Activated B cell treated with CpG ODN at 0.5 μM for 24 hours (primary cell): ENCODE measurements around the gene RNGTT. TPM values are rescaled to one million over a fixed set of nuclear protein-coding genes. Genes with fewer than 3 reads are reported as not detected.

Source experiments
- ATAC-seq: fragments of 200-7000 bp; cut with Tn5 transposase; one replicate; pipeline ENCODE4 v1.10.0; 2021; ENCODE audit warnings: low read depth, mild to moderate bottlenecking, moderate library complexity
- CTCF ChIA-PET: fragments of 350-600 bp; sonication (Branson Sonifier 250); formaldehyde crosslinking; loops from one replicate; lab custom pipeline; 2021; ENCODE audit warnings: antibody characterized with exemption; lab: Charles Lee
- POLR2A ChIA-PET: fragments of 350-600 bp; sonication (Branson Sonifier 250); formaldehyde crosslinking; loops from one replicate; lab custom pipeline; 2021; ENCODE audit warnings: antibody characterized with exemption; lab: Charles Lee
- DNase-seq: peaks from one replicate; pipeline ENCODE4 v3.0.0; 2022
- H3K27ac Mint-ChIP-seq: one replicate; pipeline ENCODE4 v1.8.0; 2020; ENCODE audit warnings: mixed read lengths
- H3K27me3 Mint-ChIP-seq: one replicate; pipeline ENCODE4 v1.8.0; 2021; ENCODE audit warnings: mixed read lengths
- H3K36me3 Mint-ChIP-seq: one replicate; pipeline ENCODE4 v1.8.0; 2021; ENCODE audit warnings: low read depth, mixed read lengths
- H3K4me1 Mint-ChIP-seq: one replicate; pipeline ENCODE4 v1.8.0; 2021; ENCODE audit warnings: mixed read lengths
- H3K4me3 Mint-ChIP-seq: one replicate; pipeline ENCODE4 v1.8.0; 2020; ENCODE audit warnings: mild to moderate bottlenecking, mixed read lengths
- H3K9me3 Mint-ChIP-seq: one replicate; pipeline ENCODE4 v1.8.0; 2020; ENCODE audit warnings: mixed read lengths
- CTCF ChIP-seq: fragments of 200-600 bp; IDR thresholded peaks from one replicate; pipeline ENCODE4 v1.8.0; 2022; ENCODE audit warnings: antibody characterized with exemption, mild to moderate bottlenecking
- intact Hi-C: fragments of 100-400 bp; cut with micrococcal nuclease; formaldehyde crosslinking; loops from one replicate; pipeline ENCODE4 v1.15.1; 2024
- total RNA-seq: library from RNA; stranded (reverse); gene quantifications from 2 replicates; pipeline ENCODE4 v1.2.3, GENCODE V29; 2022

The RNGTT gene
- total RNA-seq, 1 donor from 2014 or later: 25.9 TPM

- ChIA-PET POLR2A (no interaction called here), CTCF (no interaction called here)
- no peak for ATAC-seq
- H3K4me1 Mint-ChIP-seq: peaks cover 6% of the 10 kb centered on the region
- H3K27ac Mint-ChIP-seq: no peak overlapping the region
- H3K9me3 Mint-ChIP-seq: no peaks in the 10 kb centered on the region
- H3K36me3 Mint-ChIP-seq: peaks cover 7% of the 10 kb centered on the region
- H3K27me3 Mint-ChIP-seq: no peaks in the 10 kb centered on the region
- no peak for DNase-seq
- H3K4me3 Mint-ChIP-seq: no peak overlapping the region
- TF ChIP-seq CTCF: no peak
- intact Hi-C loops: no loop called here
These were observed 148.5 kb downstream of the RNGTT start for GRCh38 chr6:88814909-88815308.

- DNase-seq: no peak
- Mint-ChIP-seq H3K4me3 (no peak overlapping the region), H3K9me3 (peaks cover 5% of the 10 kb centered on the region), H3K27me3 (no peaks in the 10 kb centered on the region), H3K27ac (no peak overlapping the region), H3K36me3 (peaks cover 18% of the 10 kb centered on the region), H3K4me1 (no peaks in the 10 kb centered on the region)
- no peak for TF ChIP-seq CTCF
- intact Hi-C loops: no loop called here
- ChIA-PET POLR2A (no interaction called here), CTCF (no interaction called here)
- ATAC-seq: no peak
These were observed 150.4 kb downstream of the RNGTT start for GRCh38 chr6:88813045-88813444.

- DNase-seq: no peak
- CTCF ChIA-PET: no interaction called here
These were observed 152.7 kb downstream of the RNGTT start for GRCh38 chr6:88810701-88811100.

GRCh38 chr6:88810089-88810488, 153.3 kb downstream of the RNGTT start:
- no peak for TF ChIP-seq CTCF
- Mint-ChIP-seq H3K4me1 (no peaks in the 10 kb centered on the region), H3K36me3 (peaks cover 35% of the 10 kb centered on the region), H3K27me3 (no peaks in the 10 kb centered on the region), H3K4me3 (no peak overlapping the region), H3K9me3 (peaks cover 16% of the 10 kb centered on the region), H3K27ac (no peak overlapping the region)
- ATAC-seq (no peak), DNase-seq (no peak)
- ChIA-PET CTCF (no interaction called here), POLR2A (no interaction called here)
- intact Hi-C loops: no loop called here

More at GRCh38 chr6:88810701-88811100, 152.7 kb downstream of the RNGTT start:
- no peak for ATAC-seq
- Mint-ChIP-seq H3K27me3 (no peaks in the 10 kb centered on the region), H3K36me3 (peaks cover 33% of the 10 kb centered on the region), H3K4me1 (no peaks in the 10 kb centered on the region), H3K4me3 (no peak overlapping the region), H3K9me3 (peaks cover 15% of the 10 kb centered on the region), H3K27ac (no peak overlapping the region)
- TF ChIP-seq CTCF: no peak
- POLR2A ChIA-PET: no interaction called here
- intact Hi-C loops: no loop called here

- no peak for DNase-seq
- ChIA-PET CTCF (no interaction called here), POLR2A (no interaction called here)
- Mint-ChIP-seq H3K4me3 (no peak overlapping the region), H3K9me3 (peaks cover 16% of the 10 kb centered on the region), H3K4me1 (no peaks in the 10 kb centered on the region), H3K36me3 (peaks cover 41% of the 10 kb centered on the region), H3K27me3 (no peaks in the 10 kb centered on the region), H3K27ac (no peak overlapping the region)
- no peak for TF ChIP-seq CTCF
- ATAC-seq: no peak
- intact Hi-C loops: no loop called here
These were observed 155.0 kb downstream of the RNGTT start for GRCh38 chr6:88808381-88808780.
